ENCODE measurements around the gene ARF6.
"Not testable (repeated sequence)": the region's sequence is repeated elsewhere in the genome, so short reads cannot be mapped to it uniquely, and the experiment has no call there.

The ARF6 gene

GRCh38 chr14:49907186-49907585 lies 14.3 kb downstream of the ARF6 start:
- no peak for DNase-seq (ENCODE audit: low read depth)

- no peak for DNase-seq (ENCODE audit: low read depth)
Observed at GRCh38 chr14:49908433-49908782, 15.5 kb downstream of the ARF6 start.

GRCh38 chr14:49909016-49909415 lies 16.1 kb downstream of the ARF6 start:
- DNase-seq (ENCODE audit: low read depth), result no peak

GRCh38 chr14:49915085-49915484 lies 22.2 kb downstream of the ARF6 start:
- DNase-seq (ENCODE audit: low read depth), result no peak

GRCh38 chr14:49918706-49919105 lies 25.8 kb downstream of the ARF6 start:
- DNase-seq (ENCODE audit: low read depth), result no peak

- DNase-seq (ENCODE audit: low read depth), result no peak
Observed at GRCh38 chr14:49919825-49920659, 27.2 kb downstream of the ARF6 start.

GRCh38 chr14:49920935-49921334 lies 28.1 kb downstream of the ARF6 start:
- DNase-seq (ENCODE audit: low read depth), result no peak

- no peak for DNase-seq (ENCODE audit: low read depth)
Observed at GRCh38 chr14:49921401-49921800, 28.5 kb downstream of the ARF6 start.

GRCh38 chr14:49923442-49923841 lies 30.6 kb downstream of the ARF6 start:
- no peak for DNase-seq (ENCODE audit: low read depth)

GRCh38 chr14:49923881-49924280 lies 31.0 kb downstream of the ARF6 start:
- no peak for DNase-seq (ENCODE audit: low read depth)

GRCh38 chr14:49924852-49925251 lies 32.0 kb downstream of the ARF6 start:
- DNase-seq (ENCODE audit: low read depth), result no peak

- no peak for DNase-seq (ENCODE audit: low read depth)
Observed at GRCh38 chr14:49926803-49927202, 33.9 kb downstream of the ARF6 start.

GRCh38 chr14:49928015-49928414 lies 35.1 kb downstream of the ARF6 start:
- DNase-seq (ENCODE audit: low read depth), result no peak

- DNase-seq (ENCODE audit: low read depth), result no peak
Observed at GRCh38 chr14:49930720-49931119, 37.8 kb downstream of the ARF6 start.

- no peak for DNase-seq (ENCODE audit: low read depth)
Observed at GRCh38 chr14:49931523-49931922, 38.6 kb downstream of the ARF6 start.

- DNase-seq (ENCODE audit: low read depth), result no peak
Observed at GRCh38 chr14:49933128-49933527, 40.2 kb downstream of the ARF6 start.

GRCh38 chr14:49933704-49934103 lies 40.8 kb downstream of the ARF6 start:
- DNase-seq (ENCODE audit: low read depth), result no peak

GRCh38 chr14:49934646-49935045 lies 41.8 kb downstream of the ARF6 start:
- DNase-seq (ENCODE audit: low read depth), result no peak

GRCh38 chr14:49935526-49935925 lies 42.6 kb downstream of the ARF6 start:
- DNase-seq (ENCODE audit: low read depth), result no peak

- DNase-seq (ENCODE audit: low read depth), result not testable (repeated sequence)
Observed at GRCh38 chr14:49936246-49936645, 43.4 kb downstream of the ARF6 start.

GRCh38 chr14:49936882-49937281 lies 44.0 kb downstream of the ARF6 start:
- DNase-seq (ENCODE audit: low read depth), result not testable (repeated sequence)

- DNase-seq (ENCODE audit: low read depth), result not testable (repeated sequence)
Observed at GRCh38 chr14:49939215-49939614, 46.3 kb downstream of the ARF6 start.

- DNase-seq (ENCODE audit: low read depth), result no peak
Observed at GRCh38 chr14:49939884-49940510, 47.1 kb downstream of the ARF6 start.
